ENCODE data around the gene MINAR1.

DNA sequence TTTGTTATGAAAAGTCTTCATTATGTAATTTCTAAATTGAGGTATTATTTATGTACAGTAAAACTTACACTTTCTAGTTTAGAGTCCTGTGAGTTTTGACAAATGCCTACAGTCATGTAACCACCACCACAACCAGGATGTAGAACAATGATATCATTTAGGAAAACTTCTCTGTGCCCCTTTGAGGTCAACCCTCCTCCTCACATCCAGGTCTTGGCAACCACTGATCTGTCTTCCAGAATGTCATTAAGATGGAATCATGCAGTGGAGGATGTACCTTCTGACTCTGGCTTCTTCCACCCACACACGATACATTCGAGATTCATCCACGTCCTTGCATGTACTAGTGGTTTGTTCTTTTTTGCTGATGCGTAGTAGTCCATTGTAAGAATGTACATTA, 23.2 kb downstream of the MINAR1 start:
- no peak for TF ChIP-seq EZH2 (IDR thresholded peaks at IDR 0.05; ENCODE audit: low read length)
- TF ChIP-seq, protein P1, sequence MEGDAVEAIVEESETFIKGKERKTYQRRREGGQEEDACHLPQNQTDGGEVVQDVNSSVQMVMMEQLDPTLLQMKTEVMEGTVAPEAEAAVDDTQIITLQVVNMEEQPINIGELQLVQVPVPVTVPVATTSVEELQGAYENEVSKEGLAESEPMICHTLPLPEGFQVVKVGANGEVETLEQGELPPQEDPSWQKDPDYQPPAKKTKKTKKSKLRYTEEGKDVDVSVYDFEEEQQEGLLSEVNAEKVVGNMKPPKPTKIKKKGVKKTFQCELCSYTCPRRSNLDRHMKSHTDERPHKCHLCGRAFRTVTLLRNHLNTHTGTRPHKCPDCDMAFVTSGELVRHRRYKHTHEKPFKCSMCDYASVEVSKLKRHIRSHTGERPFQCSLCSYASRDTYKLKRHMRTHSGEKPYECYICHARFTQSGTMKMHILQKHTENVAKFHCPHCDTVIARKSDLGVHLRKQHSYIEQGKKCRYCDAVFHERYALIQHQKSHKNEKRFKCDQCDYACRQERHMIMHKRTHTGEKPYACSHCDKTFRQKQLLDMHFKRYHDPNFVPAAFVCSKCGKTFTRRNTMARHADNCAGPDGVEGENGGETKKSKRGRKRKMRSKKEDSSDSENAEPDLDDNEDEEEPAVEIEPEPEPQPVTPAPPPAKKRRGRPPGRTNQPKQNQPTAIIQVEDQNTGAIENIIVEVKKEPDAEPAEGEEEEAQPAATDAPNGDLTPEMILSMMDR (optimal IDR thresholded peaks at IDR 0.05 in 1 of 3, IDR thresholded peaks at IDR 0.05 in 1 of 3, conservative IDR thresholded peaks at IDR 0.05 in 1 of 3; ENCODE audit: extremely low read depth in 1 of 3, insufficient read depth in 2 of 3, low read length in 3 of 3) = no peak
